Skeletal muscle tissue (tissue), 4 donors: ENCODE measurements around the gene MYO10. TPM values are rescaled to one million over a fixed set of nuclear protein-coding genes. Genes with fewer than 3 reads are reported as not detected.

Experiments
- H3K27ac ChIP-seq: one replicate; pipeline ENCODE4 v1.7.0; 2013; ENCODE audit warnings: mild to moderate bottlenecking, low read depth, low read length, inconsistent platforms
- H3K27me3 ChIP-seq, 3 donors: one replicate each; pipeline ENCODE4 v1.7.0; 2013; ENCODE audit warnings: low read length in 3 of 3; ENCODE audit not compliant: control insufficient read depth in 3 of 3, insufficient read depth in 3 of 3
- H3K36me3 ChIP-seq, 3 donors: one replicate each; pipeline ENCODE4 v1.7.0; 2013; ENCODE audit warnings: low read length in 3 of 3; ENCODE audit not compliant: control insufficient read depth in 3 of 3, insufficient read depth in 3 of 3
- H3K4me1 ChIP-seq, 3 donors: one replicate each; pipeline ENCODE4 v1.7.0; 2013; ENCODE audit warnings: low read length in 3 of 3, mild to moderate bottlenecking in 3 of 3; ENCODE audit not compliant: control insufficient read depth in 3 of 3, insufficient read depth in 3 of 3
- H3K4me3 ChIP-seq, 3 donors: one replicate each; pipeline ENCODE4 v1.7.0; 2013; ENCODE audit warnings: low read length in 3 of 3
- H3K9ac ChIP-seq, 3 donors: one replicate each; pipeline ENCODE4 v1.7.0; 2013; ENCODE audit warnings: low read length in 3 of 3, mild to moderate bottlenecking in 3 of 3, moderate library complexity in 2 of 3, low read depth in 1 of 3
- H3K9me3 ChIP-seq, 3 donors: one replicate each; pipeline ENCODE4 v1.7.0; 2013; ENCODE audit warnings: low read length in 3 of 3; ENCODE audit not compliant: control insufficient read depth in 3 of 3
- total RNA-seq: library from RNA; depleted of rRNA; stranded (reverse); fragments of >200 nt; gene quantifications from one replicate; pipeline ENCODE4 v1.2.3, GENCODE V29; 2014
- donor health status: Osteomylitis.

Gene MYO10
- total RNA-seq, 1 donor from 2014 or later = 27.1 TPM

- H3K4me3 ChIP-seq = no peak overlapping the region
- H3K9ac ChIP-seq = no peak overlapping the region
- H3K36me3 ChIP-seq = no peaks in the 10 kb centered on the region
- H3K27ac ChIP-seq = no peak overlapping the region
- H3K4me1 ChIP-seq = peaks cover 6 to 12% (median 7%) of the 10 kb centered on the region in 3 donors
- no peaks in the 10 kb centered on the region for H3K27me3 ChIP-seq
- H3K9me3 ChIP-seq = no peaks in the 10 kb centered on the region
Observed at GRCh38 chr5:16889972-16890519, 46.0 kb downstream of the MYO10 start.

- H3K4me1 ChIP-seq = peaks cover 6 to 9% (median 7%) of the 10 kb centered on the region in 3 donors
- H3K27ac ChIP-seq = no peak overlapping the region
- no peaks in the 10 kb centered on the region for H3K27me3 ChIP-seq
- H3K4me3 ChIP-seq = no peak overlapping the region
- H3K9me3 ChIP-seq = no peaks in the 10 kb centered on the region
- no peak overlapping the region for H3K9ac ChIP-seq
- no peaks in the 10 kb centered on the region for H3K36me3 ChIP-seq
Observed at GRCh38 chr5:16889203-16889971, 46.7 kb downstream of the MYO10 start.

- Histone ChIP-seq H3K4me3 (no peak overlapping the region), H3K27ac (no peak overlapping the region), H3K9me3 (no peaks in the 10 kb centered on the region), H3K27me3 (no peaks in the 10 kb centered on the region), H3K9ac (no peak overlapping the region), H3K36me3 (no peaks in the 10 kb centered on the region), H3K4me1 (peaks cover 6 to 7% (median 7%) of the 10 kb centered on the region in 3 donors)
Observed at GRCh38 chr5:16888694-16889124, 47.4 kb downstream of the MYO10 start.

GRCh38 chr5:16886793-16887345, 49.2 kb downstream of the MYO10 start:
- Histone ChIP-seq H3K4me3 (no peak overlapping the region), H3K9ac (no peak overlapping the region), H3K27me3 (no peaks in the 10 kb centered on the region), H3K36me3 (no peaks in the 10 kb centered on the region), H3K27ac (peak overlapping the region; percentile 33), H3K4me1 (peaks cover 6 to 7% (median 7%) of the 10 kb centered on the region in 3 donors), H3K9me3 (no peaks in the 10 kb centered on the region)

DNA sequence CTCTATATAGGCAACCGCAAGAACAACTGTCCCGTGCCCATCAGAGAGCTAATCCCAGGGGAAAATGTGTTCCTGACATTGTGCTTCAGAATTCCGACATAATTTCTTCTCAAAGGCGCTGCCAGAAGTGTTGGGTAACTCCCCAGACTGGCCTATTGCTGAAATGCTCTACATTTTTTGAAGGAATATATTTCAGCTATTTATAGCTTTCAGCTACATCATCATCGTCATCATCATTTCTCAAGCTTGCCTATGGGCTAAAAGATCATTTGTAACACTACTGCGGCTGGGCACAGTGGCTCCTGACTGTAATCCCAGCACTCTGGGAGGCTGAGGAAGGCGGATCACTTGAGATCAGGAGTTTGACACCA, 49.7 kb downstream of the MYO10 start:
- no peak overlapping the region for H3K4me3 ChIP-seq
- H3K27me3 ChIP-seq = no peaks in the 10 kb centered on the region
- peak overlapping the region; percentile 33 for H3K27ac ChIP-seq
- H3K36me3 ChIP-seq = no peaks in the 10 kb centered on the region
- H3K9me3 ChIP-seq = no peaks in the 10 kb centered on the region
- peaks cover 6 to 7% (median 7%) of the 10 kb centered on the region in 3 donors for H3K4me1 ChIP-seq
- H3K9ac ChIP-seq = no peak overlapping the region

- no peaks in the 10 kb centered on the region for H3K36me3 ChIP-seq
- peak overlapping the region; percentile 33 for H3K27ac ChIP-seq
- no peaks in the 10 kb centered on the region for H3K27me3 ChIP-seq
- H3K9me3 ChIP-seq = no peaks in the 10 kb centered on the region
- no peak overlapping the region for H3K9ac ChIP-seq
- peaks cover 6 to 10% (median 7%) of the 10 kb centered on the region in 3 donors for H3K4me1 ChIP-seq
- H3K4me3 ChIP-seq = no peak overlapping the region
Observed at GRCh38 chr5:16885635-16886365, 50.3 kb downstream of the MYO10 start.

- H3K4me1 ChIP-seq = peaks cover 7 to 10% (median 10%) of the 10 kb centered on the region in 3 donors
- H3K9me3 ChIP-seq = no peaks in the 10 kb centered on the region
- no peaks in the 10 kb centered on the region for H3K36me3 ChIP-seq
- no peak overlapping the region for H3K27ac ChIP-seq
- H3K27me3 ChIP-seq = no peaks in the 10 kb centered on the region
- no peak overlapping the region for H3K4me3 ChIP-seq
- H3K9ac ChIP-seq = no peak overlapping the region
Observed at GRCh38 chr5:16884595-16884994, 51.5 kb downstream of the MYO10 start.

- H3K36me3 ChIP-seq = no peaks in the 10 kb centered on the region
- peaks cover 7 to 10% (median 10%) of the 10 kb centered on the region in 3 donors for H3K4me1 ChIP-seq
- no peak overlapping the region for H3K4me3 ChIP-seq
- H3K9me3 ChIP-seq = no peaks in the 10 kb centered on the region
- no peak overlapping the region for H3K9ac ChIP-seq
- no peak overlapping the region for H3K27ac ChIP-seq
- H3K27me3 ChIP-seq = no peaks in the 10 kb centered on the region
Observed at GRCh38 chr5:16883806-16884205, 52.3 kb downstream of the MYO10 start.

- Histone ChIP-seq H3K27ac (no peak overlapping the region), H3K9ac (no peak overlapping the region), H3K4me3 (no peak overlapping the region), H3K36me3 (no peaks in the 10 kb centered on the region), H3K27me3 (no peaks in the 10 kb centered on the region), H3K4me1 (peaks cover 7 to 10% (median 10%) of the 10 kb centered on the region in 3 donors), H3K9me3 (no peaks in the 10 kb centered on the region)
Observed at GRCh38 chr5:16883176-16883575, 52.9 kb downstream of the MYO10 start.
